ENCODE results near the gene NFKBIB.
"Not testable (repeated sequence)": the region's sequence is repeated elsewhere in the genome, so short reads cannot be mapped to it uniquely, and the experiment has no call there.

NFKBIB gene

GRCh38 chr19:38856813-38857212, 43.0 kb upstream of the NFKBIB start:
- no peak for TF ChIP-seq CTCF (IDR thresholded peaks at IDR 0.05; ENCODE audit: control insufficient read depth, insufficient read depth, low read depth, low read length, missing control alignments)
- DNase-seq (ENCODE audit: low read depth), result no peak
- H3K4me3 ChIP-seq (ENCODE audit: control insufficient read depth, low read depth, low read length), result no peak overlapping the region

GRCh38 chr19:38859631-38860204, 40.1 kb upstream of the NFKBIB start:
- not testable (repeated sequence) for DNase-seq (ENCODE audit: low read depth); H3K4me3 ChIP-seq (ENCODE audit: control insufficient read depth, low read depth, low read length)

- no peak for DNase-seq (ENCODE audit: low read depth)
- H3K4me3 ChIP-seq (ENCODE audit: control insufficient read depth, low read depth, low read length), result no peak overlapping the region
- no peak for TF ChIP-seq CTCF (IDR thresholded peaks at IDR 0.05; ENCODE audit: control insufficient read depth, insufficient read depth, low read depth, low read length, missing control alignments)
Measured at GRCh38 chr19:38861368-38861767, 38.4 kb upstream of the NFKBIB start.

- DNase-seq (ENCODE audit: low read depth), result peak; percentile 59
- H3K4me3 ChIP-seq (ENCODE audit: control insufficient read depth, low read depth, low read length), result no peak overlapping the region
- no peak for TF ChIP-seq CTCF (IDR thresholded peaks at IDR 0.05; ENCODE audit: control insufficient read depth, insufficient read depth, low read depth, low read length, missing control alignments)
Measured at GRCh38 chr19:38862321-38863059, 37.3 kb upstream of the NFKBIB start.

- no peak overlapping the region for H3K4me3 ChIP-seq (ENCODE audit: control insufficient read depth, low read depth, low read length)
- DNase-seq (ENCODE audit: low read depth), result no peak
- TF ChIP-seq CTCF (IDR thresholded peaks at IDR 0.05; ENCODE audit: control insufficient read depth, insufficient read depth, low read depth, low read length, missing control alignments), result no peak
Measured at GRCh38 chr19:38867171-38867780, 32.5 kb upstream of the NFKBIB start.

GRCh38 chr19:38868551-38868950, 31.2 kb upstream of the NFKBIB start:
- TF ChIP-seq CTCF (IDR thresholded peaks at IDR 0.05; ENCODE audit: control insufficient read depth, insufficient read depth, low read depth, low read length, missing control alignments), result no peak
- DNase-seq (ENCODE audit: low read depth), result no peak
- no peak overlapping the region for H3K4me3 ChIP-seq (ENCODE audit: control insufficient read depth, low read depth, low read length)

GRCh38 chr19:38869160-38869835, 30.5 kb upstream of the NFKBIB start:
- no peak for TF ChIP-seq CTCF (IDR thresholded peaks at IDR 0.05; ENCODE audit: control insufficient read depth, insufficient read depth, low read depth, low read length, missing control alignments)
- DNase-seq (ENCODE audit: low read depth), result no peak
- H3K4me3 ChIP-seq (ENCODE audit: control insufficient read depth, low read depth, low read length), result peak overlapping the region; percentile 45
